Endodermal cell (in vitro differentiated cells): Measurements from ENCODE around the gene USP53. TPM values are rescaled to one million over a fixed set of nuclear protein-coding genes. Genes with fewer than 3 reads are reported as not detected.

Experiments
- DNase-seq: peaks from one replicate; pipeline ENCODE4 v3.0.0-alpha.2; 2017
- H3K27ac ChIP-seq: 2 replicates; pipeline ENCODE4 v1.5.1; 2013; ENCODE audit warnings: mild to moderate bottlenecking, low read depth, low read length, moderate library complexity
- H3K27me3 ChIP-seq: 2 replicates; pipeline ENCODE4 v1.6.1; 2013; ENCODE audit warnings: mild to moderate bottlenecking, low read length, moderate library complexity; ENCODE audit not compliant: insufficient read depth, control insufficient read depth, poor library complexity, severe bottlenecking
- H3K36me3 ChIP-seq: 2 replicates; pipeline ENCODE4 v1.7.0; 2013; ENCODE audit warnings: mild to moderate bottlenecking, low read length, moderate library complexity; ENCODE audit not compliant: control insufficient read depth, insufficient read depth
- H3K4me1 ChIP-seq: one replicate; pipeline ENCODE4 v1.7.0; 2013; ENCODE audit warnings: low read length; ENCODE audit not compliant: control insufficient read depth, insufficient read depth
- H3K4me3 ChIP-seq: 2 replicates; pipeline ENCODE4 v1.5.1; 2013; ENCODE audit warnings: mild to moderate bottlenecking, low read length, moderate library complexity
- H3K9ac ChIP-seq: 2 replicates; pipeline ENCODE4 v1.6.1; 2013; ENCODE audit warnings: mild to moderate bottlenecking, low read length, moderate library complexity; ENCODE audit not compliant: poor library complexity, severe bottlenecking; ENCODE audit errors: extremely low read depth
- H3K9me3 ChIP-seq: 2 replicates; pipeline ENCODE4 v1.6.1; 2013; ENCODE audit warnings: mild to moderate bottlenecking, low read length, moderate library complexity; ENCODE audit not compliant: control insufficient read depth
- H3K27ac Mint-ChIP-seq: 2 replicates; pipeline ENCODE4 v1.8.0; 2020; ENCODE audit warnings: mixed read lengths
- H3K27me3 Mint-ChIP-seq: 2 replicates; pipeline ENCODE4 v1.8.0; 2021; ENCODE audit warnings: mild to moderate bottlenecking, mixed read lengths; ENCODE audit not compliant: insufficient read depth
- H3K36me3 Mint-ChIP-seq: 2 replicates; pipeline ENCODE4 v1.8.0; 2020; ENCODE audit warnings: low read depth, mixed read lengths
- H3K4me1 Mint-ChIP-seq: 2 replicates; pipeline ENCODE4 v1.8.0; 2020; ENCODE audit warnings: mixed read lengths
- H3K4me3 Mint-ChIP-seq: 2 replicates; pipeline ENCODE4 v1.8.0; 2020; ENCODE audit warnings: mild to moderate bottlenecking, moderate library complexity, mixed read lengths
- H3K9me3 Mint-ChIP-seq: 2 replicates; pipeline ENCODE4 v1.8.0; 2020; ENCODE audit warnings: mild to moderate bottlenecking, mixed read lengths
- CTCF ChIP-seq: fragments of 200-600 bp; sonication (generic); conservative IDR thresholded peaks from 2 replicates; pipeline ENCODE4 v1.5.0; 2021; ENCODE audit warnings: antibody characterized with exemption, mild to moderate bottlenecking
- WGBS, 2 experiments: methylation state at CpG; one replicate each; pipeline versions ENCODE4 v1.1.5 to v1.1.7; 2013; ENCODE audit warnings: missing lambda C conversion rate in 2 of 2, mixed read lengths in 1 of 2; ENCODE audit not compliant: insufficient coverage in 1 of 2, insufficient read length in 1 of 2; 5-methylcytosine and 5-hydroxymethylcytosine counted together
- total RNA-seq, 2 donors: library from RNA; stranded (reverse); fragmentation: NEBNext Ultra II Directional in 1 of 2; extraction: Animal tissue kit (Norgen Biotek cat#: 25700) in 1 of 2; gene quantifications; 2 replicates in 1 of 2; 3 replicates in 1 of 2; pipeline ENCODE4 v1.2.1, GENCODE V29; 2021

USP53 gene
- total RNA-seq, 2 donors from 2014 or later, result 32.6 to 60.8 TPM

- no peak for TF ChIP-seq CTCF
- H3K27me3 Mint-ChIP-seq, result no peaks in the 10 kb centered on the region
- Histone ChIP-seq H3K4me3 (no peak overlapping the region), H3K9me3 (no peaks in the 10 kb centered on the region), H3K36me3 (peaks cover 55% of the 10 kb centered on the region), H3K27ac (no peak overlapping the region), H3K27me3 (no peaks in the 10 kb centered on the region), H3K4me1 (peaks cover 4% of the 10 kb centered on the region), H3K9ac (no peak overlapping the region)
- no peak for DNase-seq
- H3K4me1 Mint-ChIP-seq, result peaks cover 24% of the 10 kb centered on the region
- H3K27ac Mint-ChIP-seq, result no peak overlapping the region
- peaks cover 16% of the 10 kb centered on the region for H3K36me3 Mint-ChIP-seq
- no peaks in the 10 kb centered on the region for H3K9me3 Mint-ChIP-seq
- WGBS, 2 experiments, result 99 to 100% methylated on average over 2 of the region's 2 CpGs
- no peak overlapping the region for H3K4me3 Mint-ChIP-seq
Observed at GRCh38 chr4:119281393-119281792, 68.9 kb downstream of the USP53 start.

- Histone ChIP-seq H3K4me3 (no peak overlapping the region), H3K4me1 (peaks cover 2% of the 10 kb centered on the region), H3K27me3 (no peaks in the 10 kb centered on the region), H3K36me3 (peaks cover 83% of the 10 kb centered on the region), H3K9ac (no peak overlapping the region), H3K9me3 (no peaks in the 10 kb centered on the region), H3K27ac (no peak overlapping the region)
- no peak for DNase-seq
- no peaks in the 10 kb centered on the region for H3K27me3 Mint-ChIP-seq
- WGBS, 2 experiments, result 86 to 93% methylated on average over 2 to 4 of the region's 4 CpGs
- H3K4me3 Mint-ChIP-seq, result no peak overlapping the region
- peaks cover 27% of the 10 kb centered on the region for H3K4me1 Mint-ChIP-seq
- peaks cover 27% of the 10 kb centered on the region for H3K36me3 Mint-ChIP-seq
- no peaks in the 10 kb centered on the region for H3K9me3 Mint-ChIP-seq
- no peak for TF ChIP-seq CTCF
- H3K27ac Mint-ChIP-seq, result peak overlapping the region; percentile 2
Observed at GRCh38 chr4:119284876-119285780, 72.6 kb downstream of the USP53 start.

- no peaks in the 10 kb centered on the region for H3K9me3 ChIP-seq
- no peaks in the 10 kb centered on the region for H3K27me3 ChIP-seq
- H3K9ac ChIP-seq, result no peak overlapping the region
- H3K27ac Mint-ChIP-seq, result no peak overlapping the region
- no peak overlapping the region for H3K4me3 Mint-ChIP-seq
- no peak for DNase-seq
- H3K36me3 Mint-ChIP-seq, result peaks cover 17% of the 10 kb centered on the region
- WGBS, 2 experiments, result 100% methylated on average over 3 of the region's 3 CpGs; no CpG with 5 or more reads in 1 of the 2 experiments
- H3K4me1 Mint-ChIP-seq, result peaks cover 17% of the 10 kb centered on the region
- H3K4me3 ChIP-seq, result no peak overlapping the region
- peak; percentile 73 for TF ChIP-seq CTCF
- no peaks in the 10 kb centered on the region for H3K4me1 ChIP-seq
- no peak overlapping the region for H3K27ac ChIP-seq
- no peaks in the 10 kb centered on the region for H3K27me3 Mint-ChIP-seq
- H3K36me3 ChIP-seq, result peaks cover 80% of the 10 kb centered on the region
- H3K9me3 Mint-ChIP-seq, result no peaks in the 10 kb centered on the region
Observed at GRCh38 chr4:119286377-119287002, 74.0 kb downstream of the USP53 start.
